Endothelial cell of umbilical vein (primary cell): ENCODE results near the gene SERGEF. TPM values are rescaled to one million over a fixed set of nuclear protein-coding genes. Genes with fewer than 3 reads are reported as not detected.

Source experiments
- BruUV-seq: library from RNA; stranded (reverse); fragments of 400-500 nt; replicated peaks from 2 replicates; lab custom pipeline; 2021; lab: Mats Ljungman, UMichigan
- CTCF ChIA-PET: fragments of 300-600, 350-600 bp; sonication (Branson Sonifier 250); formaldehyde crosslinking; loops from one replicate; lab custom pipeline; 2021; ENCODE audit warnings: antibody characterized with exemption, inconsistent platforms; lab: Charles Lee
- POLR2A ChIA-PET: fragments of 300-600, 350-600 bp; sonication (Branson Sonifier 250); formaldehyde crosslinking; loops from one replicate; lab custom pipeline; 2021; ENCODE audit warnings: antibody characterized with exemption, inconsistent platforms; lab: Charles Lee
- DNase-seq: peaks from one replicate; pipeline ENCODE4 v3.0.0-alpha.2; 2011; ENCODE audit warnings: low read depth, low spot score
- FAIRE-seq: peaks from 2 replicates; lab custom pipeline; 2011; peaks lifted over from hg19 to GRCh38; lab: Jason Lieb, UNC
- H2AFZ ChIP-seq: 2 replicates; pipeline ENCODE4 v1.6.0; 2012; ENCODE audit warnings: low read depth, low read length, control low read depth, inconsistent platforms
- H3K27ac ChIP-seq: 2 replicates; pipeline ENCODE4 v1.5.1; 2011; ENCODE audit warnings: low read depth, mild to moderate bottlenecking, control low read depth, low read length, moderate library complexity; ENCODE audit not compliant: insufficient read depth
- H3K27me3 ChIP-seq, 2 experiments: 2 replicates each; pipeline versions ENCODE4 v1.6.0 to v1.6.1; 2011; ENCODE audit warnings: low read length in 2 of 2, mixed read lengths in 1 of 2; ENCODE audit not compliant: control insufficient read depth in 2 of 2, insufficient read depth in 2 of 2
- H3K36me3 ChIP-seq, 2 experiments: 2 replicates in 1 of 2; 3 replicates in 1 of 2; pipeline ENCODE4 v1.5.1; 2011; ENCODE audit warnings: low read length in 2 of 2, mild to moderate bottlenecking in 1 of 2, moderate library complexity in 1 of 2; ENCODE audit not compliant: control insufficient read depth in 2 of 2, insufficient read depth in 2 of 2; ENCODE audit errors: extremely low read depth in 1 of 2
- H3K4me1 ChIP-seq: 3 replicates; pipeline ENCODE4 v1.5.1; 2011; ENCODE audit warnings: mild to moderate bottlenecking, low read length; ENCODE audit not compliant: control insufficient read depth, insufficient read depth; ENCODE audit errors: extremely low read depth
- H3K4me2 ChIP-seq: 2 replicates; pipeline ENCODE4 v1.6.1; 2011; ENCODE audit warnings: low read length, control low read depth, mixed read lengths; ENCODE audit not compliant: insufficient read depth
- H3K4me3 ChIP-seq, 3 experiments: fragments of 200-600 bp in 1 of 3; sonication (generic), shearing (Covaris generic) in 1 of 3; replicated peaks in 1 of 3; 2 replicates each; pipeline ENCODE4 v1.5.1; 2011 to 2016; ENCODE audit warnings: control low read depth in 3 of 3, low read length in 3 of 3, mild to moderate bottlenecking in 2 of 3, inconsistent platforms in 1 of 3, low read depth in 1 of 3, moderate library complexity in 1 of 3; ENCODE audit not compliant: insufficient read depth in 1 of 3
- H3K79me2 ChIP-seq: 2 replicates; pipeline ENCODE4 v1.6.0; 2012; ENCODE audit warnings: low read length, inconsistent platforms; ENCODE audit not compliant: control insufficient read depth, insufficient read depth
- H3K9ac ChIP-seq: replicated peaks from 2 replicates; pipeline ENCODE3; 2011; ENCODE audit warnings: low read length, control low read depth; ENCODE audit not compliant: insufficient read depth; ENCODE audit errors: extremely low read depth
- H3K9me1 ChIP-seq: replicated peaks from 3 replicates; pipeline ENCODE4 v1.6.0; 2011; ENCODE audit warnings: mild to moderate bottlenecking, low read length; ENCODE audit not compliant: control insufficient read depth, insufficient read depth; ENCODE audit errors: extremely low read depth
- H3K9me3 ChIP-seq: replicated peaks from 2 replicates; pipeline ENCODE4 v1.5.1; 2012; ENCODE audit warnings: low read length, inconsistent platforms; ENCODE audit not compliant: control insufficient read depth, insufficient read depth
- H4K20me1 ChIP-seq: replicated peaks from 2 replicates; pipeline ENCODE3; 2011; ENCODE audit warnings: mild to moderate bottlenecking, low read length; ENCODE audit not compliant: control insufficient read depth, insufficient read depth; ENCODE audit errors: extremely low read depth
- EZH2 ChIP-seq: IDR thresholded peaks from 2 replicates; pipeline ENCODE4 v1.6.1; 2012; ENCODE audit warnings: borderline replicate concordance, low read depth, mild to moderate bottlenecking, moderate library complexity, low read length, inconsistent platforms; ENCODE audit not compliant: severe bottlenecking
- FOS ChIP-seq: IDR thresholded peaks from 2 replicates; pipeline ENCODE4 v1.6.1; 2011; ENCODE audit warnings: mild to moderate bottlenecking, low read length, moderate library complexity, borderline replicate concordance; ENCODE audit not compliant: insufficient read depth
- GATA2 ChIP-seq: IDR thresholded peaks from 2 replicates; pipeline ENCODE4 v1.7.0; 2011; ENCODE audit warnings: low read depth, mild to moderate bottlenecking, moderate library complexity, mixed read lengths, low read length; ENCODE audit not compliant: insufficient read length, insufficient read depth
- JUN ChIP-seq: IDR thresholded peaks from 2 replicates; pipeline ENCODE4 v1.6.1; 2011; ENCODE audit warnings: borderline replicate concordance, low read depth; ENCODE audit not compliant: insufficient read length, insufficient read depth
- MYC ChIP-seq: IDR thresholded peaks from one replicate; pipeline ENCODE4 v1.6.1; 2011; ENCODE audit warnings: mild to moderate bottlenecking, low read depth, low read length
- POLR2A ChIP-seq: IDR thresholded peaks from 2 replicates; pipeline ENCODE4 v1.6.1; 2012; ENCODE audit warnings: low read depth, mild to moderate bottlenecking, control low read depth, low read length
- POLR2AphosphoS5 ChIP-seq: IDR thresholded peaks from 2 replicates; pipeline ENCODE4 v1.6.1; 2012; ENCODE audit warnings: low read depth, mild to moderate bottlenecking, control low read depth, low read length, moderate library complexity; ENCODE audit not compliant: insufficient read depth
- dilution Hi-C: fragments of 300-500 bp; cut with MboI; formaldehyde crosslinking; loops from one replicate; pipeline ENCODE4 v1.15.0; 2019; ENCODE audit warnings: low sequenced_read_pairs; ENCODE audit not compliant: extremely low pct_ligation_motif_present
- intact Hi-C: fragments of 100-400 bp; cut with micrococcal nuclease; formaldehyde crosslinking; loops from one replicate; pipeline ENCODE4 v1.10.0; 2022
- polyA plus RNA-seq, 4 experiments: library from polyadenylated mRNA; depleted of rRNA in 3 of 4; stranded (reverse) in 3 of 4; unstranded in 1 of 4; fragments of >200 nt; gene quantifications; 2 replicates each; pipeline versions ENCODE4 v1.2.1 to v1.2.3, GENCODE V29; 2011 to 2012; ENCODE audit warnings: missing spikeins in 1 of 4
- total RNA-seq: library from RNA; stranded (reverse); gene quantifications from 2 replicates; pipeline ENCODE4 v1.2.3, GENCODE V29; 2021
- TF ChIP-seq, protein P1 (sequence below): IDR thresholded peaks from 2 replicates; pipeline ENCODE4 v1.6.1; 2011; ENCODE audit not compliant: insufficient read depth, insufficient read length
- TF ChIP-seq, protein P2 (sequence below), 2 donors: IDR thresholded peaks; 1 replicate in 1 of 2; 2 replicates in 1 of 2; pipeline ENCODE4 v1.5.1; 2011; ENCODE audit warnings: low read length in 2 of 2, mild to moderate bottlenecking in 2 of 2, moderate library complexity in 2 of 2, control low read depth in 1 of 2, inconsistent platforms in 1 of 2, low read depth in 1 of 2; ENCODE audit not compliant: insufficient read depth in 1 of 2; ENCODE audit errors: extremely low read depth in 1 of 2

Gene SERGEF
- total and polyA plus RNA-seq, 2 donors (not counting 3 experiments of a cell fraction or from before 2014, with no cell fraction given), result 8.7 to 16.7 TPM

DNA sequence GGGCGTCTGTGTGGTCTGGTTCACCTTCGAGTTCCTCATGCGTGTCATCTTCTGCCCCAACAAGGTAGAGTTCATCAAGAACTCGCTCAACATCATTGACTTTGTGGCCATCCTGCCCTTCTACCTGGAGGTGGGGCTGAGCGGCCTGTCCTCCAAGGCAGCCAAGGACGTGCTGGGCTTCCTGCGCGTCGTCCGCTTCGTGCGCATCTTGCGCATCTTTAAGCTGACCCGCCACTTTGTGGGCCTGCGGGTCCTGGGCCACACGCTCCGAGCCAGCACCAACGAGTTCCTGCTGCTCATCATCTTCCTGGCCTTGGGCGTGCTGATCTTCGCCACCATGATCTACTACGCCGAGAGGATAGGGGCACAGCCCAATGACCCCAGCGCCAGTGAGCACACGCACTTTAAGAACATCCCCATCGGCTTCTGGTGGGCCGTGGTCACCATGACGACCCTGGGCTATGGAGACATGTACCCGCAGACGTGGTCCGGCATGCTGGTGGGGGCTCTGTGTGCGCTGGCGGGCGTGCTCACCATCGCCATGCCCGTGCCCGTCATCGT lies 240.9 kb downstream of the SERGEF start:
- BruUV-seq, result no TSS peak
- intact Hi-C loops, result no loop called here
- CTCF ChIA-PET, result no interaction called here

More for the DNA sequence above, 240.9 kb downstream of the SERGEF start:
- Histone ChIP-seq H3K9me1 (no peaks in the 10 kb centered on the region), H3K4me3 (no peak overlapping the region), H3K36me3 (no peaks in the 10 kb centered on the region), H3K4me2 (no peak overlapping the region), H2AFZ (no peak overlapping the region), H3K9me3 (no peaks in the 10 kb centered on the region), H4K20me1 (no peaks in the 10 kb centered on the region), H3K27ac (no peak overlapping the region), H3K4me1 (no peaks in the 10 kb centered on the region), H3K79me2 (no peaks in the 10 kb centered on the region), H3K9ac (no peak overlapping the region), H3K27me3 (no peaks in the 10 kb centered on the region)
- FAIRE-seq (no peak), DNase-seq (no peak)
- POLR2A ChIA-PET, result no interaction called here
- dilution Hi-C loops, result no loop called here
- TF ChIP-seq MYC, result no peak
- TF ChIP-seq, protein P1, sequence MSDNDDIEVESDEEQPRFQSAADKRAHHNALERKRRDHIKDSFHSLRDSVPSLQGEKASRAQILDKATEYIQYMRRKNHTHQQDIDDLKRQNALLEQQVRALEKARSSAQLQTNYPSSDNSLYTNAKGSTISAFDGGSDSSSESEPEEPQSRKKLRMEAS, result no peak
- no peak for TF ChIP-seq POLR2AphosphoS5
- no peak for TF ChIP-seq JUN
- no peak for TF ChIP-seq GATA2
- TF ChIP-seq POLR2A, result no peak
- TF ChIP-seq, protein P2, sequence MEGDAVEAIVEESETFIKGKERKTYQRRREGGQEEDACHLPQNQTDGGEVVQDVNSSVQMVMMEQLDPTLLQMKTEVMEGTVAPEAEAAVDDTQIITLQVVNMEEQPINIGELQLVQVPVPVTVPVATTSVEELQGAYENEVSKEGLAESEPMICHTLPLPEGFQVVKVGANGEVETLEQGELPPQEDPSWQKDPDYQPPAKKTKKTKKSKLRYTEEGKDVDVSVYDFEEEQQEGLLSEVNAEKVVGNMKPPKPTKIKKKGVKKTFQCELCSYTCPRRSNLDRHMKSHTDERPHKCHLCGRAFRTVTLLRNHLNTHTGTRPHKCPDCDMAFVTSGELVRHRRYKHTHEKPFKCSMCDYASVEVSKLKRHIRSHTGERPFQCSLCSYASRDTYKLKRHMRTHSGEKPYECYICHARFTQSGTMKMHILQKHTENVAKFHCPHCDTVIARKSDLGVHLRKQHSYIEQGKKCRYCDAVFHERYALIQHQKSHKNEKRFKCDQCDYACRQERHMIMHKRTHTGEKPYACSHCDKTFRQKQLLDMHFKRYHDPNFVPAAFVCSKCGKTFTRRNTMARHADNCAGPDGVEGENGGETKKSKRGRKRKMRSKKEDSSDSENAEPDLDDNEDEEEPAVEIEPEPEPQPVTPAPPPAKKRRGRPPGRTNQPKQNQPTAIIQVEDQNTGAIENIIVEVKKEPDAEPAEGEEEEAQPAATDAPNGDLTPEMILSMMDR (IDR thresholded peaks at IDR 0.05; ENCODE audit: extremely low read depth in 1 of 2, insufficient read depth in 1 of 2, low read depth in 1 of 2, low read length in 2 of 2), result no peak
- TF ChIP-seq EZH2, result no peak
- TF ChIP-seq FOS, result no peak
